ENCODE data around the gene PSG4.
"Not testable (repeated sequence)": the region's sequence is repeated elsewhere in the genome, so short reads cannot be mapped to it uniquely, and the experiment has no call there.

Gene PSG4

GRCh38 chr19:43207991-43208390 is 2.6 kb upstream of the PSG4 start:
- H3K4me1 ChIP-seq (ENCODE audit: insufficient read depth, insufficient read length), result no peaks in the 10 kb centered on the region
- H3K27me3 ChIP-seq (ENCODE audit: insufficient read depth, insufficient read length), result no peaks in the 10 kb centered on the region
- DNase-seq (ENCODE audit: low read depth, low spot score), result no peak
- no peak overlapping the region for H3K4me3 ChIP-seq (ENCODE audit: insufficient read length, low read depth)
- H3K9ac ChIP-seq (ENCODE audit: insufficient read length, low read depth), result no peak overlapping the region
- H3K9me3 ChIP-seq (ENCODE audit: insufficient read depth, low read length), result no peaks in the 10 kb centered on the region
- no peaks in the 10 kb centered on the region for H3K36me3 ChIP-seq (ENCODE audit: insufficient read depth, insufficient read length, low read length)
- TF ChIP-seq YY1 (IDR thresholded peaks at IDR 0.05; ENCODE audit: insufficient read depth, insufficient read length) (no peak), ZNF274 (IDR thresholded peaks at IDR 0.05; ENCODE audit: low read depth, low read length) (no peak), SUZ12 (IDR thresholded peaks at IDR 0.05; ENCODE audit: extremely low read depth, insufficient read depth, insufficient read length) (no peak)

GRCh38 chr19:43207174-43207573 is 1.7 kb upstream of the PSG4 start:
- DNase-seq (ENCODE audit: low read depth, low spot score); H3K9me3 ChIP-seq (ENCODE audit: insufficient read depth, low read length); H3K27me3 ChIP-seq (ENCODE audit: insufficient read depth, insufficient read length); H3K4me1 ChIP-seq (ENCODE audit: insufficient read depth, insufficient read length); H3K4me3 ChIP-seq (ENCODE audit: insufficient read length, low read depth); H3K36me3 ChIP-seq (ENCODE audit: insufficient read depth, insufficient read length, low read length); H3K9ac ChIP-seq (ENCODE audit: insufficient read length, low read depth): not testable (repeated sequence)

GRCh38 chr19:43203611-43204010 is 1.8 kb downstream of the PSG4 start:
- not testable (repeated sequence) for H3K4me3 ChIP-seq (ENCODE audit: insufficient read length, low read depth); H3K9ac ChIP-seq (ENCODE audit: insufficient read length, low read depth); H3K9me3 ChIP-seq (ENCODE audit: insufficient read depth, low read length); DNase-seq (ENCODE audit: low read depth, low spot score); H3K4me1 ChIP-seq (ENCODE audit: insufficient read depth, insufficient read length); H3K36me3 ChIP-seq (ENCODE audit: insufficient read depth, insufficient read length, low read length); H3K27me3 ChIP-seq (ENCODE audit: insufficient read depth, insufficient read length)

GRCh38 chr19:43201891-43202290 is 3.5 kb downstream of the PSG4 start:
- not testable (repeated sequence) for H3K4me3 ChIP-seq (ENCODE audit: insufficient read length, low read depth); DNase-seq (ENCODE audit: low read depth, low spot score); H3K4me1 ChIP-seq (ENCODE audit: insufficient read depth, insufficient read length); H3K9me3 ChIP-seq (ENCODE audit: insufficient read depth, low read length); H3K27me3 ChIP-seq (ENCODE audit: insufficient read depth, insufficient read length); H3K36me3 ChIP-seq (ENCODE audit: insufficient read depth, insufficient read length, low read length); H3K9ac ChIP-seq (ENCODE audit: insufficient read length, low read depth)

- H3K4me3 ChIP-seq (ENCODE audit: insufficient read length, low read depth); H3K9ac ChIP-seq (ENCODE audit: insufficient read length, low read depth); DNase-seq (ENCODE audit: low read depth, low spot score); H3K36me3 ChIP-seq (ENCODE audit: insufficient read depth, insufficient read length, low read length); H3K27me3 ChIP-seq (ENCODE audit: insufficient read depth, insufficient read length); H3K9me3 ChIP-seq (ENCODE audit: insufficient read depth, low read length); H3K4me1 ChIP-seq (ENCODE audit: insufficient read depth, insufficient read length): not testable (repeated sequence)
These were observed 4.1 kb downstream of the PSG4 start for GRCh38 chr19:43201337-43201801.

- H3K4me3 ChIP-seq (ENCODE audit: insufficient read length, low read depth); H3K9me3 ChIP-seq (ENCODE audit: insufficient read depth, low read length); H3K36me3 ChIP-seq (ENCODE audit: insufficient read depth, insufficient read length, low read length); H3K9ac ChIP-seq (ENCODE audit: insufficient read length, low read depth); DNase-seq (ENCODE audit: low read depth, low spot score); H3K27me3 ChIP-seq (ENCODE audit: insufficient read depth, insufficient read length); H3K4me1 ChIP-seq (ENCODE audit: insufficient read depth, insufficient read length): not testable (repeated sequence)
These were observed 6.6 kb downstream of the PSG4 start for GRCh38 chr19:43198686-43199419.

GRCh38 chr19:43197666-43198397 is 7.6 kb downstream of the PSG4 start:
- not testable (repeated sequence) for H3K36me3 ChIP-seq (ENCODE audit: insufficient read depth, insufficient read length, low read length); H3K9ac ChIP-seq (ENCODE audit: insufficient read length, low read depth); H3K27me3 ChIP-seq (ENCODE audit: insufficient read depth, insufficient read length); H3K4me1 ChIP-seq (ENCODE audit: insufficient read depth, insufficient read length); H3K9me3 ChIP-seq (ENCODE audit: insufficient read depth, low read length); H3K4me3 ChIP-seq (ENCODE audit: insufficient read length, low read depth); DNase-seq (ENCODE audit: low read depth, low spot score)

GRCh38 chr19:43194397-43194796 is 11.0 kb downstream of the PSG4 start:
- not testable (repeated sequence) for H3K4me3 ChIP-seq (ENCODE audit: insufficient read length, low read depth); H3K4me1 ChIP-seq (ENCODE audit: insufficient read depth, insufficient read length); H3K9ac ChIP-seq (ENCODE audit: insufficient read length, low read depth); DNase-seq (ENCODE audit: low read depth, low spot score); H3K36me3 ChIP-seq (ENCODE audit: insufficient read depth, insufficient read length, low read length); H3K9me3 ChIP-seq (ENCODE audit: insufficient read depth, low read length); H3K27me3 ChIP-seq (ENCODE audit: insufficient read depth, insufficient read length)

GRCh38 chr19:43192381-43193155 is 12.9 kb downstream of the PSG4 start:
- not testable (repeated sequence) for H3K36me3 ChIP-seq (ENCODE audit: insufficient read depth, insufficient read length, low read length); H3K4me1 ChIP-seq (ENCODE audit: insufficient read depth, insufficient read length); H3K4me3 ChIP-seq (ENCODE audit: insufficient read length, low read depth); H3K9ac ChIP-seq (ENCODE audit: insufficient read length, low read depth); DNase-seq (ENCODE audit: low read depth, low spot score); H3K27me3 ChIP-seq (ENCODE audit: insufficient read depth, insufficient read length); H3K9me3 ChIP-seq (ENCODE audit: insufficient read depth, low read length)

GRCh38 chr19:43188092-43188491 is 17.3 kb downstream of the PSG4 start:
- H3K4me3 ChIP-seq (ENCODE audit: insufficient read length, low read depth); H3K9me3 ChIP-seq (ENCODE audit: insufficient read depth, low read length); H3K36me3 ChIP-seq (ENCODE audit: insufficient read depth, insufficient read length, low read length); H3K4me1 ChIP-seq (ENCODE audit: insufficient read depth, insufficient read length); DNase-seq (ENCODE audit: low read depth, low spot score); H3K9ac ChIP-seq (ENCODE audit: insufficient read length, low read depth); H3K27me3 ChIP-seq (ENCODE audit: insufficient read depth, insufficient read length): not testable (repeated sequence)

GRCh38 chr19:43186311-43186935 is 19.0 kb downstream of the PSG4 start, which contains the start of gene PSG5:
TSS of gene PSG5 (minus strand) at chr19:43186536. CDS start at chr19:43186405, 131 bp downstream.
- not testable (repeated sequence) for DNase-seq (ENCODE audit: low read depth, low spot score); H3K36me3 ChIP-seq (ENCODE audit: insufficient read depth, insufficient read length, low read length); H3K9ac ChIP-seq (ENCODE audit: insufficient read length, low read depth); H3K9me3 ChIP-seq (ENCODE audit: insufficient read depth, low read length); H3K4me3 ChIP-seq (ENCODE audit: insufficient read length, low read depth); H3K27me3 ChIP-seq (ENCODE audit: insufficient read depth, insufficient read length); H3K4me1 ChIP-seq (ENCODE audit: insufficient read depth, insufficient read length)

Measured in NT2/D1 (cell line).